Upper lobe of left lung (tissue), 6 donors: ENCODE results near the gene MEX3D. TPM values are rescaled to one million over a fixed set of nuclear protein-coding genes. Genes with fewer than 3 reads are reported as not detected.

Source experiments
- ATAC-seq, 2 donors: fragments of 200-7000 bp; cut with Tn5 transposase; one replicate each; pipeline ENCODE4 v1.9.1; 2022; ENCODE audit warnings: mild to moderate bottlenecking in 2 of 2, moderate library complexity in 2 of 2; ENCODE audit not compliant: low FRiP score in 2 of 2
- DNase-seq, 2 donors: peaks; one replicate each; pipeline ENCODE4 v3.0.0-alpha.2; 2019 to 2020
- H3K27ac ChIP-seq, 4 donors: fragments of 200-600 bp; sonication (generic); one replicate each; pipeline ENCODE4 v1.5.1; 2016 to 2019
- H3K27me3 ChIP-seq, 4 donors: fragments of 200-600 bp; sonication (generic); one replicate each; pipeline ENCODE4 v1.5.1; 2017 to 2019
- H3K36me3 ChIP-seq, 4 donors: fragments of 200-600 bp; sonication (generic); one replicate each; pipeline ENCODE4 v1.5.1; 2016 to 2019
- H3K4me1 ChIP-seq, 4 donors: fragments of 200-600 bp; sonication (generic); one replicate each; pipeline ENCODE4 v1.5.1; 2018 to 2019
- H3K4me3 ChIP-seq, 4 donors: fragments of 200-600 bp; sonication (generic); one replicate each; pipeline ENCODE4 v1.5.1; 2017 to 2019; ENCODE audit warnings: mild to moderate bottlenecking in 2 of 4, moderate library complexity in 1 of 4
- H3K9me3 ChIP-seq, 4 donors: fragments of 200-600 bp; sonication (generic); one replicate each; pipeline ENCODE4 v1.5.1; 2018 to 2019
- CTCF ChIP-seq, 6 experiments: fragments of 450-650 bp in 4 of 6; fragments of 200-600 bp in 2 of 6; sonication (generic) in 2 of 6; IDR thresholded peaks; one replicate each; pipeline ENCODE4 v1.5.1; 2016 to 2019; ENCODE audit warnings: antibody characterized with exemption in 6 of 6
- EP300 ChIP-seq, 4 donors: sonication (generic); formaldehyde crosslinking; IDR thresholded peaks; one replicate each; pipeline ENCODE4 v1.5.1; 2017; ENCODE audit warnings: antibody characterized with exemption in 4 of 4, control low read depth in 2 of 4
- POLR2A ChIP-seq, 4 donors: fragments of 450-650 bp; IDR thresholded peaks; one replicate each; pipeline ENCODE4 v1.5.1; 2016 to 2017; ENCODE audit warnings: antibody characterized with exemption in 4 of 4, mild to moderate bottlenecking in 2 of 4
- POLR2AphosphoS5 ChIP-seq, 2 donors: sonication (generic); formaldehyde crosslinking; IDR thresholded peaks; one replicate each; pipeline ENCODE4 v1.5.1; 2017; ENCODE audit warnings: antibody characterized with exemption in 2 of 2
- WGBS, 2 donors: methylation state at CpG; one replicate each; pipeline ENCODE4 v1.1.5; 2017 to 2018; 5-methylcytosine and 5-hydroxymethylcytosine counted together
- total RNA-seq, 6 donors: library from RNA; depleted of rRNA in 4 of 6; stranded (reverse); fragments of >200 nt in 4 of 6; gene quantifications; one replicate each; pipeline versions ENCODE4 v1.1.0 to v1.2.1, GENCODE V29; 2016 to 2021
- donor health status: DM: no; HTN: no; CAD: no; lungs with moderate emphysema.
- donor health status: DM: no; HTN: yes; CAD: no; lungs with severe emphysema.

Gene MEX3D
- total RNA-seq, 6 donors from 2014 or later, result 18.0 to 43.7 (median 26.5) TPM

GRCh38 chr19:1509602-1510441 lies 58.3 kb downstream of the MEX3D start:
- H3K36me3 ChIP-seq, result no peaks in the 10 kb centered on the region
- H3K27ac ChIP-seq, result no peak overlapping the region
- peaks cover 0 to 27% (median 12%) of the 10 kb centered on the region in 4 donors for H3K27me3 ChIP-seq
- peaks cover 16 to 32% (median 24%) of the 10 kb centered on the region in 4 donors for H3K4me1 ChIP-seq
- ATAC-seq (no peak), DNase-seq (no peak)
- TF ChIP-seq POLR2AphosphoS5 (IDR thresholded peaks at IDR 0.05), result no peak
- TF ChIP-seq POLR2A (IDR thresholded peaks at IDR 0.05), result no peak
- no peak for TF ChIP-seq EP300 (IDR thresholded peaks at IDR 0.05)
- TF ChIP-seq CTCF (IDR thresholded peaks at IDR 0.05), result no peak
- H3K9me3 ChIP-seq, result peaks cover 0 to 4% (median 0%) of the 10 kb centered on the region in 4 donors
- WGBS, 2 donors, result 54 to 63% methylated on average over 10 to 11 of the region's 11 CpGs
- no peak overlapping the region for H3K4me3 ChIP-seq

GRCh38 chr19:1508507-1508856 lies 59.6 kb downstream of the MEX3D start:
- 30 to 44% methylated on average over 11 of the region's 12 CpGs for WGBS, 2 donors
- H3K27me3 ChIP-seq, result peaks cover 0 to 31% (median 13%) of the 10 kb centered on the region in 4 donors
- H3K27ac ChIP-seq, result peak overlapping the region in 3 of 4 donors; percentile 59 to 87 (median 74)
- peaks cover 0 to 4% (median 0%) of the 10 kb centered on the region in 4 donors for H3K9me3 ChIP-seq
- H3K4me1 ChIP-seq, result peaks cover 15 to 32% (median 24%) of the 10 kb centered on the region in 4 donors
- peak overlapping the region in 3 of 4 donors; percentile 46 to 52 (median 46) for H3K4me3 ChIP-seq
- no peaks in the 10 kb centered on the region for H3K36me3 ChIP-seq
- no peak for ATAC-seq
- no peak for DNase-seq
- TF ChIP-seq POLR2AphosphoS5 (IDR thresholded peaks at IDR 0.05) (no peak), CTCF (IDR thresholded peaks at IDR 0.05) (no peak), EP300 (IDR thresholded peaks at IDR 0.05) (no peak), POLR2A (IDR thresholded peaks at IDR 0.05) (no peak)

DNA sequence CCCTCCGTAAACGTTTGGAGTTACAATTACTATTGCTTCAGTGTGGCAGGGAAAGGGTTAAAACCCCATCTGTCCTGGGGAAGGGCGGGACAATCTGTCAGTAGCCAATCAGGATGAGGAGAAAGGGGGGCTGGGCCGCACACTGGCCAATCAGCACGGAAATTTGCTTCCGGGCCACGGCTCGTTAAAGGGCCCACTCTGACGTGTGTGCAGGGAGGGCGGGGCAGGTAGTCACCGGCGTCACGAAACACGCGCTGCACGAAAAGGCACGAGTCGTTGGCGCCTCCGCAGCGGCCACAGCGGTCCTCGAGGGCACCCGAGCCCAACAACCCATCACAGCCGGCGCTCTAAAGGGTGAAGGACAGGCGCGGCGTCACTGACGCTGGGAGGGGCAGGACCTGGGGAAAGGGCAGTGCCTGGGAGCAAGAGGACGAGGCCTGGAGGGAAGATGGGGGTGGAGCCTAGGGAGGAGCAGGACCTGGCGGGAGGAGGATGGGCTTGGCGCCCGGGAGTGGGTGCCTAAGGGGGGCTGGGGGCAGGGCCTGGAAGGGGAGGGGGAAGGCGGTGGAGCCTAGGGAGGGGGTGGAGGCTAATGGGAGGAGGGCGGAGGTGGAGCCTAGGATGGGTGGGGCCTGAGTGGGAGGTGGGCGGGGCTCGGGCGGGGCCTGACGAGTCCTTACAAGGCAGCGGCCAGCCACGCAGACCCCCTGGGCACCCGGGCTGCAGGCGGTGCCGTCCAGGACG lies 60.2 kb downstream of the MEX3D start:
- Histone ChIP-seq H3K4me1 (peaks cover 12 to 32% (median 24%) of the 10 kb centered on the region in 4 donors), H3K27me3 (peaks cover 0 to 32% (median 13%) of the 10 kb centered on the region in 4 donors), H3K36me3 (no peaks in the 10 kb centered on the region), H3K9me3 (peaks cover 0 to 4% (median 0%) of the 10 kb centered on the region in 4 donors), H3K27ac (peak overlapping the region; percentile 59 to 87 (median 69)), H3K4me3 (peak overlapping the region in 3 of 4 donors; percentile 46 to 52 (median 46))
- WGBS, 2 donors, result 1 to 5% methylated on average over 37 to 44 of the region's 46 CpGs
- TF ChIP-seq EP300 (IDR thresholded peaks at IDR 0.05), result no peak
- TF ChIP-seq POLR2A (IDR thresholded peaks at IDR 0.05), result peak in 1 of 4 donors; percentile 33
- TF ChIP-seq POLR2AphosphoS5 (IDR thresholded peaks at IDR 0.05), result peak in 1 of 2 donors; percentile 38
- ATAC-seq (peak; percentile 92 to 94), DNase-seq (peak; percentile 84 to 92)

GRCh38 chr19:1507192-1507660 lies 60.9 kb downstream of the MEX3D start:
- Histone ChIP-seq H3K27ac (peak overlapping the region; percentile 59 to 87 (median 69)), H3K36me3 (no peaks in the 10 kb centered on the region), H3K4me3 (peak overlapping the region in 2 of 4 donors; percentile 46), H3K9me3 (peaks cover 0 to 4% (median 0%) of the 10 kb centered on the region in 4 donors), H3K4me1 (peaks cover 9 to 25% (median 20%) of the 10 kb centered on the region in 4 donors), H3K27me3 (peaks cover 0 to 29% (median 10%) of the 10 kb centered on the region in 4 donors)
- ATAC-seq, result no peak
- no peak for TF ChIP-seq EP300 (IDR thresholded peaks at IDR 0.05)
- no peak for TF ChIP-seq POLR2AphosphoS5 (IDR thresholded peaks at IDR 0.05)
- no peak for TF ChIP-seq POLR2A (IDR thresholded peaks at IDR 0.05)
- no peak for TF ChIP-seq CTCF (IDR thresholded peaks at IDR 0.05)
- DNase-seq, result no peak
- WGBS, 2 donors, result 69 to 76% methylated on average over 7 to 22 of the region's 23 CpGs
